ENCODE measurements around the gene CCR3.
A peak's percentile ranks its signal among the peaks of the same experiment; 100 is the strongest.

CCR3 gene

GRCh38 chr3:46212101-46212500, 30.2 kb upstream of the CCR3 start:
- H3K27ac ChIP-seq (ENCODE audit: poor library complexity, severe bottlenecking), result no peak overlapping the region
- no peak overlapping the region for H3K4me3 ChIP-seq (ENCODE audit: severe bottlenecking)
- H3K36me3 ChIP-seq (ENCODE audit: low read depth), result no peaks in the 10 kb centered on the region
- no peak for TF ChIP-seq CTCF (IDR thresholded peaks at IDR 0.05; ENCODE audit: poor library complexity, severe bottlenecking)
- DNase-seq (ENCODE audit: low spot score) (no peak), ATAC-seq (ENCODE audit: low read depth) (no peak)
- H3K9me3 ChIP-seq (ENCODE audit: severe bottlenecking), result no peaks in the 10 kb centered on the region
- H3K4me1 ChIP-seq (ENCODE audit: insufficient read depth, poor library complexity, severe bottlenecking), result no peaks in the 10 kb centered on the region
- H3K27me3 ChIP-seq (ENCODE audit: insufficient read depth, poor library complexity, severe bottlenecking), result no peaks in the 10 kb centered on the region

GRCh38 chr3:46213201-46213600, 29.1 kb upstream of the CCR3 start:
- Histone ChIP-seq H3K27me3 (ENCODE audit: insufficient read depth, poor library complexity, severe bottlenecking) (no peaks in the 10 kb centered on the region), H3K36me3 (ENCODE audit: low read depth) (no peaks in the 10 kb centered on the region), H3K27ac (ENCODE audit: poor library complexity, severe bottlenecking) (no peak overlapping the region), H3K9me3 (ENCODE audit: severe bottlenecking) (no peaks in the 10 kb centered on the region), H3K4me3 (ENCODE audit: severe bottlenecking) (no peak overlapping the region), H3K4me1 (ENCODE audit: insufficient read depth, poor library complexity, severe bottlenecking) (no peaks in the 10 kb centered on the region)
- no peak for DNase-seq (ENCODE audit: low spot score)
- no peak for ATAC-seq (ENCODE audit: low read depth)
- no peak for TF ChIP-seq CTCF (IDR thresholded peaks at IDR 0.05; ENCODE audit: poor library complexity, severe bottlenecking)

- Histone ChIP-seq H3K4me1 (ENCODE audit: insufficient read depth, poor library complexity, severe bottlenecking) (no peaks in the 10 kb centered on the region), H3K9me3 (ENCODE audit: severe bottlenecking) (no peaks in the 10 kb centered on the region), H3K4me3 (ENCODE audit: severe bottlenecking) (no peak overlapping the region), H3K36me3 (ENCODE audit: low read depth) (no peaks in the 10 kb centered on the region), H3K27me3 (ENCODE audit: insufficient read depth, poor library complexity, severe bottlenecking) (no peaks in the 10 kb centered on the region), H3K27ac (ENCODE audit: poor library complexity, severe bottlenecking) (no peak overlapping the region)
- no peak for DNase-seq (ENCODE audit: low spot score)
- TF ChIP-seq CTCF (IDR thresholded peaks at IDR 0.05; ENCODE audit: poor library complexity, severe bottlenecking), result peak; percentile 26
- no peak for ATAC-seq (ENCODE audit: low read depth)
Measured at GRCh38 chr3:46214751-46215352, 27.4 kb upstream of the CCR3 start.

GRCh38 chr3:46215810-46216414, 26.3 kb upstream of the CCR3 start:
- no peaks in the 10 kb centered on the region for H3K27me3 ChIP-seq (ENCODE audit: insufficient read depth, poor library complexity, severe bottlenecking)
- peak; percentile 90 for ATAC-seq (ENCODE audit: low read depth)

More at GRCh38 chr3:46215810-46216414, 26.3 kb upstream of the CCR3 start:
- no peaks in the 10 kb centered on the region for H3K9me3 ChIP-seq (ENCODE audit: severe bottlenecking)
- no peaks in the 10 kb centered on the region for H3K36me3 ChIP-seq (ENCODE audit: low read depth)
- H3K27ac ChIP-seq (ENCODE audit: poor library complexity, severe bottlenecking), result no peak overlapping the region
- H3K4me1 ChIP-seq (ENCODE audit: insufficient read depth, poor library complexity, severe bottlenecking), result no peaks in the 10 kb centered on the region
- DNase-seq (ENCODE audit: low spot score), result no peak
- no peak overlapping the region for H3K4me3 ChIP-seq (ENCODE audit: severe bottlenecking)
- TF ChIP-seq CTCF (IDR thresholded peaks at IDR 0.05; ENCODE audit: poor library complexity, severe bottlenecking), result no peak
